Putamen (tissue), 1 donor: Measurements from ENCODE around the gene SLC27A6.
"Not testable (repeated sequence)": the region's sequence is repeated elsewhere in the genome, so short reads cannot be mapped to it uniquely, and the experiment has no call there.

Experiments used
- DNase-seq: peaks from one replicate; pipeline ENCODE4 v3.0.0-alpha.2; 2016; ENCODE audit warnings: low spot score

SLC27A6 gene

GRCh38 chr5:128965011-128965637, at the start of gene SLC27A6:
TSS of gene SLC27A6 (plus strand) at chr5:128965488. CDS start at chr5:128966138, 650 bp downstream.
- no peak for DNase-seq

GRCh38 chr5:128919542-128919941, 45.7 kb upstream of the SLC27A6 start:
- DNase-seq: no peak

GRCh38 chr5:128920345-128921215, 44.7 kb upstream of the SLC27A6 start:
- DNase-seq: no peak

GRCh38 chr5:128924299-128924698, 41.0 kb upstream of the SLC27A6 start:
- no peak for DNase-seq

- no peak for DNase-seq
Measured at GRCh38 chr5:128925973-128926372, 39.3 kb upstream of the SLC27A6 start.

- DNase-seq: no peak
Measured at GRCh38 chr5:128927644-128928043, 37.6 kb upstream of the SLC27A6 start.

GRCh38 chr5:128932232-128932631, 33.1 kb upstream of the SLC27A6 start:
- DNase-seq: not testable (repeated sequence)

GRCh38 chr5:128943100-128943499, 22.2 kb upstream of the SLC27A6 start:
- not testable (repeated sequence) for DNase-seq

GRCh38 chr5:128949847-128950546, 15.3 kb upstream of the SLC27A6 start:
- DNase-seq: no peak

GRCh38 chr5:128951301-128951700, 14.0 kb upstream of the SLC27A6 start:
- DNase-seq: not testable (repeated sequence)

GRCh38 chr5:128956164-128956563, 9.1 kb upstream of the SLC27A6 start:
- no peak for DNase-seq

- no peak for DNase-seq
Measured at GRCh38 chr5:128962211-128962610, 3.1 kb upstream of the SLC27A6 start.

- no peak for DNase-seq
Measured at GRCh38 chr5:128965638-128966302, 482 bp downstream of the SLC27A6 start.

GRCh38 chr5:128966375-128966774, 1.1 kb downstream of the SLC27A6 start:
- DNase-seq: no peak

GRCh38 chr5:128966846-128967245, 1.6 kb downstream of the SLC27A6 start:
- DNase-seq: no peak

- no peak for DNase-seq
Measured at GRCh38 chr5:128973244-128973643, 8.0 kb downstream of the SLC27A6 start.

- no peak for DNase-seq
Measured at GRCh38 chr5:128974567-128974966, 9.3 kb downstream of the SLC27A6 start.

- DNase-seq: no peak
Measured at GRCh38 chr5:128979761-128980160, 14.5 kb downstream of the SLC27A6 start.

- DNase-seq: no peak
Measured at GRCh38 chr5:128980917-128981316, 15.6 kb downstream of the SLC27A6 start.

GRCh38 chr5:128984480-128984879, 19.2 kb downstream of the SLC27A6 start:
- DNase-seq: no peak

GRCh38 chr5:128988476-128988875, 23.2 kb downstream of the SLC27A6 start:
- DNase-seq: no peak

GRCh38 chr5:129001841-129002526, 36.7 kb downstream of the SLC27A6 start:
- no peak for DNase-seq
